ENCODE data around the gene KDM6A.

DNA sequence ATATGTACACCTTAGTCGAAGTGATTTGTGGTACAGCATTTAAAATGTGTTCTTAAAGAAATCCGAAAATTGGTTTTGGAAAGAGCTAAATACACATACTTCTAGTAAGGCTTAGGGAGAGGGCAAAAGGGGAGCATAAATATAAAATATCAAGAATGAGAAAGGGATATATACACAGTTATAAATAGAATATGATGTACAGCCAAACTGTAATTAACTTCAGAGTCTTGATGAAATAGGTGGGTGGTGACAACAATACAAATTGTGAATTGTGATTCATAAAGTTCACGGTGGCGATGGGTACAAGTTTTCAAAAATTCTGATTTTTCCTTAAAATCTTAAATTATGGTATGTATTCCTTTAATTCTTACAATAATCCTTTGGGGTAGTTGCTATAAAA is 62.2 kb downstream of the KDM6A start:
- TF ChIP-seq, protein P1, sequence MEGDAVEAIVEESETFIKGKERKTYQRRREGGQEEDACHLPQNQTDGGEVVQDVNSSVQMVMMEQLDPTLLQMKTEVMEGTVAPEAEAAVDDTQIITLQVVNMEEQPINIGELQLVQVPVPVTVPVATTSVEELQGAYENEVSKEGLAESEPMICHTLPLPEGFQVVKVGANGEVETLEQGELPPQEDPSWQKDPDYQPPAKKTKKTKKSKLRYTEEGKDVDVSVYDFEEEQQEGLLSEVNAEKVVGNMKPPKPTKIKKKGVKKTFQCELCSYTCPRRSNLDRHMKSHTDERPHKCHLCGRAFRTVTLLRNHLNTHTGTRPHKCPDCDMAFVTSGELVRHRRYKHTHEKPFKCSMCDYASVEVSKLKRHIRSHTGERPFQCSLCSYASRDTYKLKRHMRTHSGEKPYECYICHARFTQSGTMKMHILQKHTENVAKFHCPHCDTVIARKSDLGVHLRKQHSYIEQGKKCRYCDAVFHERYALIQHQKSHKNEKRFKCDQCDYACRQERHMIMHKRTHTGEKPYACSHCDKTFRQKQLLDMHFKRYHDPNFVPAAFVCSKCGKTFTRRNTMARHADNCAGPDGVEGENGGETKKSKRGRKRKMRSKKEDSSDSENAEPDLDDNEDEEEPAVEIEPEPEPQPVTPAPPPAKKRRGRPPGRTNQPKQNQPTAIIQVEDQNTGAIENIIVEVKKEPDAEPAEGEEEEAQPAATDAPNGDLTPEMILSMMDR (IDR thresholded peaks at IDR 0.05) = no peak
- TF ChIP-seq EZH2 (IDR thresholded peaks at IDR 0.05; ENCODE audit: borderline replicate concordance, insufficient read depth, low read depth, low read length, poor library complexity, severe bottlenecking) = no peak

All from B cell (primary cell).